HG03066 (cell line): ENCODE measurements around the gene DIPK1C.

Experiments
- ATAC-seq: cut with Tn5 transposase; IDR thresholded peaks from one replicate; pipeline ENCODE4 v1.9.1; 2021; ENCODE audit warnings: low read depth; ENCODE audit not compliant: unreplicated experiment

Gene DIPK1C

DNA sequence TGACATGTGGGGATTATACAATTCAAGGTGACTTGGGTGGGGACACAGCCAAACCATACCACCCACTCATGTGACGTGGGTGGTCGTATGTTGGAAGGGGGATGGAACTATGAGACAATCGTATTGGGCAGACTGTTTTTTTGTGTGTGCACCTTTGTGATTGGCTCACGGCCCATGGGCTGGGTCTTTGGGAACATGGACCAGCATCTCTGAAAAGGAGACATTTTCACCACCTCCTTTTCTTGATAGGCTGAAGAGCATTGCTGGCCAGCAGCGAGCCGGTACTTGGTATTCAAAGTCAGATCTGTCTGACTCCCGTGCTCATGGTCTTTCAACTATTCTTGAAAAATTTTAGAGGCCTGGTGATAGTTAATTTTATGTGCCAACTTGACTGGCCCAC lies 62.1 kb downstream of the DIPK1C start:
- no peak for ATAC-seq

DNA sequence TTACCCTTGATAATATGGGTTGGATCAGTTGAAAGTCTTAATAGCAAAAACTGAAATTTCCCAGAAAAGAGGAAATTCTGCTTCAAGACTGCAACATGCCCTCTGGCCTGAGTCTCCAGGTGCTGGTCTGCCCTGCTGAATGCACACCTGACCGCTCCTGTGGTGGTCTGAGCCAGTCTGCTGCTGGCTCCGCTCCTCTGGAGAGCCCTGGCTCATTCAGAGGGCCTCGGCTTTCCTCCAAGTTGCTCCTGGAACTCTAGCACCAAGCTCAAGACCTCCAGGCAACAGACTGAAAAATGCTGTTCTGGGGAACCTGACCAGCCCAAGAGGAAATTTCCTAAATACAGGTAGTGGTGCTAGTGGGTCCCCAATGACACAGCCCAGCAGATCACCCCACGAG lies 64.8 kb downstream of the DIPK1C start:
- no peak for ATAC-seq

DNA sequence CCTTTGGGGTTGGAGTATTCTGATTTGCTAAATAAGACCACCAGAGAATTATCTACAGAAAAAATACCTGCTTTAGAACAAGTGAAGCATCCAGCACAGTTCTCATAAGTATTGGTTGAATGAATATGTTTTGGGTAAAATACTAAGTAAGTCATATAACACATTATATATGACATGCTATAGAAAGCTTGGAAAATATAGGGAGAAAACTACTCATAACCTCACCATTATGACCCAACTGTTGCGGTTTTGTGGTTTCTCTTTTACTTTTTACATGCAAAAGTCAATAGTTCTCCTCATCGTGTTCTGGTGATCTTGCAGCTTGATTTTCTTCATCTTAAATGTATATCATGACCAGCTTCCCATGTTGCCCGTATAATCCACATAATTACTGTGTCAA lies 66.2 kb downstream of the DIPK1C start:
- ATAC-seq, result no peak

DNA sequence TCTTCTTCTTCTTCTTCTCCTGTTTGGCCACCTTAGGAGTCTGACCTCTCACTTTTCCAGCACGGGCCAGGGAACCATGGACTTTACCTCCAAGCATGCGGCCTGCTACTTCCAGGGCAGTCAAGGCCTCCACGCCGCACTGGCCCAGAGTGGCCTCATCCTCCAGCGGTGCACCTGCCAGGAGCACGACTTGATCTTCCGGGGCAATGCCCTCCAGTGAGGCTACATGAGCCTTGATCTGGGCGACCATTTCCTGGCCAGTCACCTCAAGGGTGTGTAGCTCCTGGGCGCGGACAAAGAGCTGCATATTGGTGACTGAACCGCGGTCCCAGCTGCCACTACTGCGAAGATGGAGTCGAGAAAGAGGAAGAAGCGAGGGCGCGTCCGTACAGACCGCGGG lies 67.1 kb downstream of the DIPK1C start:
- ATAC-seq, result no peak

DNA sequence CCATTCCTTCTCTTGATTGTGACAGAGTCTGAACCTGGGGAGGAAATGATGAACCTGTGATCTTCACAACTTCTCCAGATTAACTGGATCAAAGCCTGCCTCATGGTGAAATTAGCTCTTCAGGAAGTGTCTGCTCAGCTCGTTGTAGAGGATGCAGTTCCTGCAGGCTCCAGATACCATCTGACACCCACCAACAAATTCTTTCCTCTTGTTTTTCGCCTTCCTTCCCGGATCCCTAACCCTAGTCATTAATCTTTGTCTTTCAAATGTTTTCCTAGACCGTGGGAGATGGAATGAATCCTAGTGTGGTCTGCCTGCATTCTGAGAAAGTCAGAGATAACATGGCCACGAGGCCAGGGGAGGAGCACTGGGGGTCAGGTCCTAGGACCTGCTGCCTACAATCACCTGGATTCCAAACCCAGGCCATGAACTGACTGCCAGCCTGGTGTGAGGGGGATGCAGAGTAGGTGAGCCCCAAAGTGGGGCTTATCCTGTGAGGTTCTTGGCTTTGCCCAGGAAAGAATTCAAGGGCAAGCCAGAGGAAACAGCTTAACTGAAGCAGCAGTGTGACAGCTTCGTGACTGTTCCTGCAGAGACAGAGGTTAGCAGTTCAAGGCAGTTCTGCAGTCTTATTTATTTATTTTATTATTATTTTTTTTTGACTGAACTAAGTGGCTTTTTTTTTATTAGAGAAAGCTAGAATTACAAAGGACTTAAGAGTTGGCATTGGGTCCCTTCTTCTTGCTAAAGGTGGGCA lies 67.8 kb downstream of the DIPK1C start:
- no peak for ATAC-seq

DNA sequence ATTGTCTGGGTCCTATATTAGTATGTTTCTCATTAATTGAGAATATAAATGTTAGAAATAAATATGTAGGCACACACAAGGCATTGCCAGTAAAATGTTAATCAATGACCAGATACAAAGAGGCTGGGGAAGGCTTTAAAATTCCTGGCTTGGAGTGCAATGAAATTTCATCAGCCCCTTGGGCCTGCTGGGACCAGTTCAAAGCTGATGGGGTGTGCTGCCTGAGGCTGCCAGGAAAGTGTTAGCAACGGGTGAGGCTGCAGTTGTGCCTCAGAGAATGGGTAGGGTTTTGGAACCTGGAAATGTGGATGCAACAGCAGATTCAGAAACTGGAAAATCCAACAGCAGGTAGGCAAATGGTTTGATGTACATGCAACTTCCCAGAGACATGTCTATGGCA lies 68.9 kb downstream of the DIPK1C start:
- ATAC-seq, result no peak

DNA sequence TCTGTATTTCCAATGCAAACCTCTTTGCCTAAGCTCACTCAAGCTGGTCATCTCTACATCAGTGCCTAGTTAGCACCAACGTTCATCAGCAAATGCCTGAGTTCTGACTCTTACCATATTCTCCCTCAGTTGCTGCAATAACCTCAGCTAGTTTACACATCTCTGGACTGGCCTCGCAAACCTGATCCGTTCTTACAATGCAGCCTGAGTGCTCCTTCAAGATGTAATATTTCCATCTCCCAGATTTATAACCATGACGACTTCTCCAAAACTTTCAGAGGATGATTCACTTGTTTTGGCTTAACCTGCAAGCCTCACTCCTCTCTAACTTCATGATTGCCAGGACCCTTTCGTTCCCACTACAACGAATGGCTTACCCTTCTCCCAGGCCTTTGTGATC lies 69.7 kb downstream of the DIPK1C start:
- ATAC-seq, result no peak
